ENCODE data around the gene LURAP1L. TPM values are rescaled to one million over a fixed set of nuclear protein-coding genes. Genes with fewer than 3 reads are reported as not detected.

Gene LURAP1L
- total RNA-seq, 4 donors from 2014 or later = 2.3 to 4.7 (median 3.2) TPM

DNA sequence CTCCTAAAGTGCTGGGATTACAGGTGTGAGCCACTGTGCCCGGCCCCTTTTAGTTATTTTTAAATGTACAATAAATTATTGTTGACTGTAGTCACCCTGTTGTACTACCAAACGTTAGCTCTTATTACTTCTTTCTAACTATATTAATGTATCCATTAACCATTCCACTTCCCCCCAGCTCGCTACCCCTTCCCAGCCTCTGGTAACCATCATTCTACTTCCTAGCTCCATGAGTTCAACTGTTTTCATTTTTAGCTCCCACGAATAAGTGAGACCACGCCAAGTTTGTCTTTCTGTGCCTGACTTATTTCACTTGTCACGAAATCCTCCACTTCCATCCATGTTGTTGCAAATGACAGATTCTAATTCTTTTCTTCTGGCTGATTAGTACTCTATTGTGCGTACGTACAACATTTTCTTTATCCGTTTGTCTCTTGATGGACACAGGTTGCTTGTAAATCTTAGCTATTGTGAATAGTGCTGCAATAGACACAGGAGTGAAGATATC lies 6.5 kb downstream of the LURAP1L start:
- WGBS, 2 donors = 68 to 76% methylated on average over 9 of the region's 9 CpGs
- H3K36me3 ChIP-seq = no peaks in the 10 kb centered on the region
- intact Hi-C loops (cut with DNase I) = no loop called here
- H3K4me3 ChIP-seq (replicated peaks in 1 of 3) = no peak overlapping the region
- peaks cover 16 to 17% of the 10 kb centered on the region in 2 donors for H3K4me1 ChIP-seq
- H3K9me3 ChIP-seq = no peaks in the 10 kb centered on the region
- no peak overlapping the region for H3K27ac ChIP-seq
- no peaks in the 10 kb centered on the region for H3K27me3 ChIP-seq
- DNase-seq = no peak
- TF ChIP-seq CTCF (IDR thresholded peaks at IDR 0.05) = no peak

- Histone ChIP-seq H3K9me3 (no peaks in the 10 kb centered on the region), H3K4me3 (replicated peaks in 1 of 3) (no peak overlapping the region), H3K27me3 (no peaks in the 10 kb centered on the region), H3K27ac (peak overlapping the region in 2 of 3 donors; percentile 18 to 36), H3K4me1 (peaks cover 10 to 17% of the 10 kb centered on the region in 2 donors), H3K36me3 (no peaks in the 10 kb centered on the region)
- intact Hi-C loops (cut with DNase I) = no loop called here
- 84 to 96% methylated on average over 1 of the region's 1 CpG for WGBS, 2 donors
- no peak for DNase-seq
- TF ChIP-seq CTCF (IDR thresholded peaks at IDR 0.05) (no peak), POLR2A (IDR thresholded peaks at IDR 0.05) (no peak)
These were observed 9.1 kb downstream of the LURAP1L start for GRCh38 chr9:12783767-12784460.

- 60% methylated on average over 6 of the region's 6 CpGs for WGBS, 2 donors
- H3K4me3 ChIP-seq (replicated peaks in 1 of 3) = no peak overlapping the region
- no peak for TF ChIP-seq CTCF (IDR thresholded peaks at IDR 0.05)
- TF ChIP-seq POLR2A (IDR thresholded peaks at IDR 0.05) = no peak
- intact Hi-C loops (cut with DNase I) = no loop called here
- DNase-seq = peak; percentile 55 to 65
- H3K27me3 ChIP-seq = no peaks in the 10 kb centered on the region
- no peaks in the 10 kb centered on the region for H3K36me3 ChIP-seq
- H3K27ac ChIP-seq = peak overlapping the region; percentile 64 to 69 (median 68)
- peaks cover 10 to 17% of the 10 kb centered on the region in 2 donors for H3K4me1 ChIP-seq
- no peaks in the 10 kb centered on the region for H3K9me3 ChIP-seq
These were observed 9.8 kb downstream of the LURAP1L start for GRCh38 chr9:12784461-12785259.

- WGBS, 2 donors = 21 to 29% methylated on average over 2 of the region's 2 CpGs
- Histone ChIP-seq H3K27me3 (no peaks in the 10 kb centered on the region), H3K36me3 (no peaks in the 10 kb centered on the region), H3K27ac (peak overlapping the region; percentile 64 to 69 (median 68)), H3K4me1 (peaks cover 10 to 17% of the 10 kb centered on the region in 2 donors), H3K4me3 (replicated peaks in 1 of 3) (no peak overlapping the region), H3K9me3 (no peaks in the 10 kb centered on the region)
- intact Hi-C loops (cut with DNase I) = no loop called here
- TF ChIP-seq POLR2A (IDR thresholded peaks at IDR 0.05) (no peak), CTCF (IDR thresholded peaks at IDR 0.05) (no peak)
- DNase-seq = peak; percentile 67 to 75
These were observed 10.5 kb downstream of the LURAP1L start for GRCh38 chr9:12785260-12785770.

Measured in thyroid gland (tissue), 4 donors.